B cell (primary cell): ENCODE results near the gene PARN.

Experiments used
- CTCF ChIP-seq: fragments of 200-600 bp; IDR thresholded peaks from one replicate; pipeline ENCODE4 v1.8.0; 2022; ENCODE audit warnings: antibody characterized with exemption, mild to moderate bottlenecking
- EZH2 ChIP-seq: IDR thresholded peaks from 2 replicates; pipeline ENCODE4 v1.6.1; 2012; ENCODE audit warnings: borderline replicate concordance, low read depth, mild to moderate bottlenecking, moderate library complexity, low read length; ENCODE audit not compliant: insufficient read depth, poor library complexity, severe bottlenecking

- TF ChIP-seq CTCF (no peak), EZH2 (no peak)
These were observed 106.4 kb downstream of the PARN start for GRCh38 chr16:14523632-14524031.
